LNCAP (cell line): Measurements from ENCODE around the gene ERMARD.
A peak's percentile ranks its signal among the peaks of the same experiment; 100 is the strongest.

Experiments
- CTCF ChIP-seq: fragments of 450-650 bp; IDR thresholded peaks from 2 replicates; pipeline ENCODE4 v1.5.1; 2017; ENCODE audit warnings: mild to moderate bottlenecking

Gene ERMARD

DNA sequence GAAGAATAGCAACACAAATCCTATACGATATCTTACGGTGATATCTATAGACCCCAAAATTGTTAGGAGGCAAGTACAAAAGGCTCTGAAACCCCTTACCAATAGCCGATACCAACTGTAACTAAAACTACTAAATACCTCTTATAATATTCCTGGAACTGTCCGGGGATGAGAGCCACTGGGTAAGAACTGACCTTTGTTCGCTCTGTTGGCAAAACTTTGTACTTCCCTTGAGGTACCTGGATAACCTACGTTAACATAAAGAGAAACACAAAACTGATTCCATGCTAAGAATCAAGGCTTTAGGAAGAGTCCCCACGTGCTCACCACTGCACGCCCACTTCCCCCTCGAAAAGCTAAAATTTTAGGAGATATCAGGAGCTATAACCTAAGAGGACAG, 36.8 kb upstream of the ERMARD start:
- no peak for TF ChIP-seq CTCF

GRCh38 chr6:169719117-169719516, 32.3 kb upstream of the ERMARD start:
- no peak for TF ChIP-seq CTCF

DNA sequence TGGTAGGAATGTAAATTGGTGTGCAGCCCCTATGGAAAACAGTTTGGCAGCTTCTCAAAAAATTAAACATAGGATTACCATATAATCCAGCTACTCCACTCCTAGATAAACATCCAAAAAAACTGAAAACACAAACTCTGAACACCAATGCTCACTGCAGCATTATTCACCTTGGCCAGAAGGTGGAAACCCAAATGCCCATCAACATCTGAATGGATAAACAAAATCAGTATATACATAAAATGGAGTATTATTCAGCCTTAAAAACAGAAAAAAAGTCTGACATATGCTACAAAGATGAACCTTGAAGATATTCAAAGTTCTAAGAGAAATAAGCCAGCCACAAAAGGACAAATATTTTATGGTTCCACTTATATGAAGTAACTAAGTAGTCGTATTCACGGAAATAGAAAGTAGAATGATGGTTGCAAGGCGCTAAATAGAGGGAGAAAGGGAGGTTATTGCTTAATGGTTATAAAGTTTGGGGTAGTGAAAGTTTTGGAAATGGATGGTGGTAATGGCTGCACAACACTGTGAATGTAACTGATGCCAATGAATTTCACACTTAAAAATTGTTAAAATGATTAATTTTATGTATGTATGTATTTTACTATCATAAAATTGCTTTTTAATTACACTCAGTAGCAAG, 31.1 kb upstream of the ERMARD start:
- TF ChIP-seq CTCF: peak; percentile 19; the same call in 1 of the 2 replicates

DNA sequence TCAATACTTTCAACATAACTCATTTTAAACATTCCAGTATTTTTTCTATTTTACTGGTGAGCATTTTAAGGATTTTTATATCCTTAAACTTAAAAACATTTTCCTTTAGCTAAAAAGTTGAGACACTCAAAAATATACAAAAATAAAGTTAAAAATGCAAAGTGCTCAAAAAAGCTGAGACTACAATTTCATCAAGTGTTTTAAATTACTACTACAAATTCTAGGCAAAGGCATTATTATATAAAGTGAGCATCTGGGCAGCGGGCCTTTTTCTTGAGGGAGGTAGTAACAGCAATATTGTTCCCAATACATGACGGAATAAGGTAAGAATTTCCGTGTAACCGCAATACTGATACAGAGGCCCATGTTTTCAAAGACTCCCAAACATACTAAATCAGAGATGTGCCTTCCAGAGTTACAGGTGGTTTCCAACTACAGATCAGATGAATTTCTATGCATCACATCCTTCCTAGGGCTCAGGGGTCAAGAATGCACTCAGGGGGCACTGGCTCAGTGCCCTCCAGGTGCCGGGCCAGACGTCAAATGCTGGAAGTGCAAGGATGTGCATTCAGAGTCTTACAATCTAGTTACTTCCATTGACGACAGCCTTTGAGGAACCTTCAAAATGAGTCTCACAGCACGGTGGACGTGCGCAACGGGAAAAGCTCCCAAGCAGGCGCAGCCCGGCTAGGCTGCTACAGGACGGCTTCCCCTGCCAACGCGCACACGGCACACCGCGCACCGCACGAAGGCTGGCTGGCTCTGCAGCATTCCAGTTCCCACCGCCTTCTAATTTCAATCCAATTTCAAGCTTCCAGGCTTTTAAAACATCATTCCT, 28.8 kb upstream of the ERMARD start:
- TF ChIP-seq CTCF: no peak

- TF ChIP-seq CTCF: no peak
Observed at GRCh38 chr6:169723200-169723909, 28.1 kb upstream of the ERMARD start.

DNA sequence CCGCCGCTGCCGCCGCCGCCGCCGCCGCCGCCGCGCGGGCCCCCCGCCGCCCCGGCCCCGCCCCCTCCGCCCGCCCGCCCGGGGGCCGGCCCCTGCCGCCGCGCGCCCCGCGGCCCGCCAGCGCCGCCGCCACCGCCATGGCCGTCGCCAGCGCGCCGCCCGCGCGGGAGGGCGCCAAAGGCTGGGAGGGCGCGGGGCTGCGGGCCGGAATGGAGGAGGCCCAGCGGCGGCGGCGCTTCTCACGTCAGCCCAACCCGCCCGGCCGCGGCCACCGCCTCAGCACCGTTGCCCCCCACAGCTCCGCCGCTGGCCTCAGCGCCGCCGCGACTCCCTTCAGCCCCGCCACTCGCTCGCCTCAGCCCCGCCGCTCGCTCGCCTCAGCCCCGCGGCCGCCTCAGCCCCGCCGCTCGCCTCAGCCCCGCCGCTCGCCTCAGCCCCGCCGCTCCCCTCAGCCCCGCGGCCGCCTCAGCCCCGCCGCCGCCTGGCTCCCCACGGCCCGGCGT, 27.4 kb upstream of the ERMARD start:
- no peak for TF ChIP-seq CTCF

GRCh38 chr6:169724494-169725124, 26.8 kb upstream of the ERMARD start, which contains the start of gene PHF10:
Gene PHF10 (minus strand): TSS chr6:169724500. CDS start chr6:169723931, 569 bp downstream.
- TF ChIP-seq CTCF: no peak
